HUES64 (cell line): Measurements from ENCODE around the gene MGLL.

Experiments
- H3K27ac ChIP-seq: 2 replicates; pipeline ENCODE4 v1.7.0; 2013; ENCODE audit warnings: low read depth, low read length, inconsistent platforms
- H3K27me3 ChIP-seq: 2 replicates; pipeline ENCODE4 v1.6.1; 2013; ENCODE audit warnings: mild to moderate bottlenecking, low read length; ENCODE audit not compliant: insufficient read depth
- H3K36me3 ChIP-seq: 2 replicates; pipeline ENCODE4 v1.6.1; 2013; ENCODE audit warnings: mild to moderate bottlenecking, low read length; ENCODE audit not compliant: insufficient read depth
- H3K4me1 ChIP-seq: 2 replicates; pipeline ENCODE4 v1.6.1; 2013; ENCODE audit warnings: mild to moderate bottlenecking, low read length, moderate library complexity; ENCODE audit not compliant: insufficient read depth
- H3K4me3 ChIP-seq: 2 replicates; pipeline ENCODE4 v1.5.1; 2013; ENCODE audit warnings: mild to moderate bottlenecking, low read length, moderate library complexity
- H3K9ac ChIP-seq: 2 replicates; pipeline ENCODE4 v1.6.1; 2013; ENCODE audit warnings: mild to moderate bottlenecking, low read depth, low read length
- H3K9me3 ChIP-seq: 2 replicates; pipeline ENCODE4 v1.6.1; 2013; ENCODE audit warnings: low read depth, low read length; ENCODE audit not compliant: insufficient read depth
- WGBS: fragments of 150-250, 120-280 bp; methylation state at CpG from one replicate; pipeline ENCODE4 v1.1.7; 2013; ENCODE audit warnings: missing lambda C conversion rate; 5-methylcytosine and 5-hydroxymethylcytosine counted together

Gene MGLL

GRCh38 chr3:127761441-127761801 lies 60.9 kb downstream of the MGLL start:
- 91% methylated on average over 12 of the region's 12 CpGs for WGBS
- Histone ChIP-seq H3K27me3 (no peaks in the 10 kb centered on the region), H3K4me1 (no peaks in the 10 kb centered on the region), H3K27ac (no peak overlapping the region), H3K36me3 (no peaks in the 10 kb centered on the region), H3K4me3 (no peak overlapping the region), H3K9me3 (no peaks in the 10 kb centered on the region), H3K9ac (no peak overlapping the region)

GRCh38 chr3:127760791-127761440 lies 61.4 kb downstream of the MGLL start:
- Histone ChIP-seq H3K27me3 (no peaks in the 10 kb centered on the region), H3K36me3 (no peaks in the 10 kb centered on the region), H3K9me3 (no peaks in the 10 kb centered on the region), H3K4me3 (no peak overlapping the region), H3K9ac (no peak overlapping the region), H3K27ac (no peak overlapping the region), H3K4me1 (no peaks in the 10 kb centered on the region)
- WGBS: 93% methylated on average over 13 of the region's 13 CpGs

- 91% methylated on average over 14 of the region's 14 CpGs for WGBS
- Histone ChIP-seq H3K4me3 (no peak overlapping the region), H3K4me1 (no peaks in the 10 kb centered on the region), H3K9me3 (no peaks in the 10 kb centered on the region), H3K9ac (no peak overlapping the region), H3K27me3 (no peaks in the 10 kb centered on the region), H3K36me3 (no peaks in the 10 kb centered on the region), H3K27ac (no peak overlapping the region)
Measured at GRCh38 chr3:127760361-127760760, 62.0 kb downstream of the MGLL start.

GRCh38 chr3:127759826-127760225 lies 62.5 kb downstream of the MGLL start:
- no peak overlapping the region for H3K9ac ChIP-seq
- H3K4me3 ChIP-seq: no peak overlapping the region
- H3K9me3 ChIP-seq: no peaks in the 10 kb centered on the region
- H3K36me3 ChIP-seq: no peaks in the 10 kb centered on the region
- no peak overlapping the region for H3K27ac ChIP-seq
- H3K27me3 ChIP-seq: no peaks in the 10 kb centered on the region
- no peaks in the 10 kb centered on the region for H3K4me1 ChIP-seq
- 93% methylated on average over 8 of the region's 8 CpGs for WGBS

GRCh38 chr3:127758013-127758412 lies 64.3 kb downstream of the MGLL start:
- H3K9ac ChIP-seq: no peak overlapping the region
- H3K36me3 ChIP-seq: no peaks in the 10 kb centered on the region
- no peaks in the 10 kb centered on the region for H3K4me1 ChIP-seq
- no peaks in the 10 kb centered on the region for H3K9me3 ChIP-seq
- 87% methylated on average over 3 of the region's 3 CpGs for WGBS
- H3K27ac ChIP-seq: no peak overlapping the region
- no peaks in the 10 kb centered on the region for H3K27me3 ChIP-seq
- H3K4me3 ChIP-seq: no peak overlapping the region

GRCh38 chr3:127755305-127755681 lies 67.0 kb downstream of the MGLL start:
- no peak overlapping the region for H3K27ac ChIP-seq
- H3K36me3 ChIP-seq: no peaks in the 10 kb centered on the region
- 95% methylated on average over 12 of the region's 12 CpGs for WGBS
- no peaks in the 10 kb centered on the region for H3K4me1 ChIP-seq
- no peaks in the 10 kb centered on the region for H3K27me3 ChIP-seq
- H3K9ac ChIP-seq: no peak overlapping the region
- no peaks in the 10 kb centered on the region for H3K9me3 ChIP-seq
- H3K4me3 ChIP-seq: no peak overlapping the region

GRCh38 chr3:127754411-127755304 lies 67.7 kb downstream of the MGLL start:
- no peak overlapping the region for H3K9ac ChIP-seq
- WGBS: 94% methylated on average over 34 of the region's 34 CpGs

GRCh38 chr3:127753898-127754410 lies 68.4 kb downstream of the MGLL start:
- 87% methylated on average over 5 of the region's 8 CpGs for WGBS
- Histone ChIP-seq H3K9ac (no peak overlapping the region), H3K27ac (no peak overlapping the region), H3K4me3 (no peak overlapping the region), H3K36me3 (no peaks in the 10 kb centered on the region), H3K4me1 (0 out of 2 replicates have a peak, but pooled peaks cover 4% of the 10 kb centered on the region), H3K27me3 (no peaks in the 10 kb centered on the region), H3K9me3 (no peaks in the 10 kb centered on the region)

More at GRCh38 chr3:127754411-127755304, 67.7 kb downstream of the MGLL start:
- Histone ChIP-seq H3K4me3 (no peak overlapping the region), H3K27me3 (no peaks in the 10 kb centered on the region), H3K36me3 (no peaks in the 10 kb centered on the region), H3K4me1 (no peaks in the 10 kb centered on the region), H3K9me3 (no peaks in the 10 kb centered on the region), H3K27ac (no peak overlapping the region)

- WGBS: 95% methylated on average over 7 of the region's 7 CpGs
- Histone ChIP-seq H3K4me1 (0 out of 2 replicates have a peak, but pooled peaks cover 4% of the 10 kb centered on the region), H3K9ac (no peak overlapping the region), H3K9me3 (no peaks in the 10 kb centered on the region), H3K4me3 (no peak overlapping the region), H3K36me3 (no peaks in the 10 kb centered on the region), H3K27ac (no peak overlapping the region), H3K27me3 (no peaks in the 10 kb centered on the region)
Measured at GRCh38 chr3:127753338-127753737, 69.0 kb downstream of the MGLL start.

GRCh38 chr3:127751782-127752181 lies 70.5 kb downstream of the MGLL start:
- H3K9me3 ChIP-seq: no peaks in the 10 kb centered on the region
- H3K27ac ChIP-seq: no peak overlapping the region
- H3K4me1 ChIP-seq: 0 out of 2 replicates have a peak, but pooled peaks cover 4% of the 10 kb centered on the region
- H3K27me3 ChIP-seq: no peaks in the 10 kb centered on the region
- no peak overlapping the region for H3K9ac ChIP-seq
- no peak overlapping the region for H3K4me3 ChIP-seq
- 95% methylated on average over 4 of the region's 4 CpGs for WGBS
- no peaks in the 10 kb centered on the region for H3K36me3 ChIP-seq

GRCh38 chr3:127751163-127751621 lies 71.1 kb downstream of the MGLL start:
- H3K36me3 ChIP-seq: no peaks in the 10 kb centered on the region
- no peaks in the 10 kb centered on the region for H3K9me3 ChIP-seq
- H3K27ac ChIP-seq: no peak overlapping the region
- no peak overlapping the region for H3K9ac ChIP-seq
- 0 out of 2 replicates have a peak, but pooled peaks cover 4% of the 10 kb centered on the region for H3K4me1 ChIP-seq
- H3K27me3 ChIP-seq: no peaks in the 10 kb centered on the region
- 89% methylated on average over 8 of the region's 8 CpGs for WGBS
- H3K4me3 ChIP-seq: no peak overlapping the region
